Hepatocyte (in vitro differentiated cells): ENCODE results near the gene REN. TPM values are rescaled to one million over a fixed set of nuclear protein-coding genes. Genes with fewer than 3 reads are reported as not detected.
A peak's percentile ranks its signal among the peaks of the same experiment; 100 is the strongest.

Experiments
- DNase-seq: peaks from one replicate; pipeline ENCODE4 v3.0.0-alpha.2; 2016; ENCODE audit warnings: low spot score
- H2AFZ ChIP-seq: fragments of 200-600 bp; sonication (generic); 2 replicates; pipeline ENCODE4 v1.6.0; 2016; ENCODE audit warnings: antibody characterized with exemption, mild to moderate bottlenecking
- H3K27ac ChIP-seq: fragments of 200-600 bp; sonication (generic); 2 replicates; pipeline ENCODE4 v1.5.1; 2016; ENCODE audit warnings: mild to moderate bottlenecking
- H3K27me3 ChIP-seq: fragments of 200-600 bp; sonication (generic); 2 replicates; pipeline ENCODE4 v1.6.1; 2016
- H3K36me3 ChIP-seq: fragments of 200-600 bp; sonication (generic); replicated peaks from 2 replicates; pipeline ENCODE4 v1.5.1; 2016; ENCODE audit warnings: low read depth; ENCODE audit not compliant: insufficient read depth
- H3K4me1 ChIP-seq: fragments of 200-600 bp; sonication (generic); 2 replicates; pipeline ENCODE4 v1.5.1; 2016; ENCODE audit warnings: mild to moderate bottlenecking, moderate library complexity; ENCODE audit not compliant: insufficient read depth
- H3K4me2 ChIP-seq: fragments of 200-600 bp; sonication (generic); 2 replicates; pipeline ENCODE4 v1.6.0; 2016
- H3K4me3 ChIP-seq: fragments of 200-600 bp; sonication (generic); 2 replicates; pipeline ENCODE4 v1.5.1; 2016; ENCODE audit warnings: mild to moderate bottlenecking
- H3K79me2 ChIP-seq: fragments of 200-600 bp; sonication (generic); 2 replicates; pipeline ENCODE4 v1.6.0; 2017; ENCODE audit warnings: mild to moderate bottlenecking
- H3K9me2 ChIP-seq: fragments of 200-600 bp; sonication (generic); replicated peaks from 2 replicates; pipeline ENCODE4 v1.6.0; 2017; ENCODE audit warnings: mild to moderate bottlenecking; ENCODE audit not compliant: insufficient read depth
- H3K9me3 ChIP-seq: fragments of 200-600 bp; sonication (generic); 2 replicates; pipeline ENCODE4 v1.5.1; 2016; ENCODE audit warnings: low read depth, mild to moderate bottlenecking
- H4K20me1 ChIP-seq: fragments of 200-600 bp; sonication (generic); 2 replicates; pipeline ENCODE4 v1.6.0; 2016; ENCODE audit warnings: mild to moderate bottlenecking; ENCODE audit not compliant: insufficient read depth, poor library complexity, severe bottlenecking
- EZH2 ChIP-seq: fragments of 200-600 bp; sonication (generic); IDR thresholded peaks from 2 replicates; pipeline ENCODE4 v1.6.1; 2016; ENCODE audit warnings: antibody characterized with exemption, mild to moderate bottlenecking, borderline replicate concordance
- EZH2phosphoT487 ChIP-seq: fragments of 200-600 bp; sonication (generic); IDR thresholded peaks from one replicate; pipeline ENCODE4 v1.6.1; 2018; ENCODE audit warnings: antibody characterized with exemption, mild to moderate bottlenecking, low read depth, moderate library complexity; ENCODE audit not compliant: unreplicated experiment, severe bottlenecking
- WGBS: methylation state at CpG from one replicate; pipeline ENCODE4 v1.1.6; 2016; ENCODE audit warnings: low lambda C conversion rate; ENCODE audit errors: missing lambda C conversion rate; 5-methylcytosine and 5-hydroxymethylcytosine counted together
- polyA plus RNA-seq: library from polyadenylated mRNA; unstranded; fragments of >200 nt; fragmentation: Nextera tagmentation; extraction: Ambion mirVana; gene quantifications from 2 replicates; pipeline ENCODE4 v1.2.1, GENCODE V29; 2016
- total RNA-seq: library from RNA; depleted of rRNA; stranded (reverse); fragments of >200 nt; gene quantifications from 2 replicates; pipeline ENCODE4 v1.2.3, GENCODE V29; 2014
- TF ChIP-seq, protein P1 (sequence below): fragments of 200-600 bp; sonication (generic); IDR thresholded peaks from 2 replicates; pipeline ENCODE4 v1.5.1; 2016; ENCODE audit warnings: antibody characterized with exemption, mild to moderate bottlenecking; ENCODE audit not compliant: poor library complexity

Gene REN
- total RNA-seq: 15.4 and 16.2 TPM in 2 replicates
- polyA plus RNA-seq: 18.4 and 39.7 TPM in 2 replicates

GRCh38 chr1:204166219-204166618 is at the start of gene REN:
Gene REN, minus strand, starts transcription at chr1:204166337. Its CDS starts 44 bp downstream, at chr1:204166293.
- H3K36me3 ChIP-seq: no peaks in the 10 kb centered on the region
- DNase-seq: no peak
- H4K20me1 ChIP-seq: no peaks in the 10 kb centered on the region
- 78% methylated on average over 5 of the region's 5 CpGs for WGBS
- no peaks in the 10 kb centered on the region for H3K4me1 ChIP-seq
- no peaks in the 10 kb centered on the region for H3K9me2 ChIP-seq
- H3K27me3 ChIP-seq: no peaks in the 10 kb centered on the region
- H3K9me3 ChIP-seq: no peaks in the 10 kb centered on the region
- H3K27ac ChIP-seq: no peak within 1 kb of the TSS
- no peak within 1 kb of the TSS for H2AFZ ChIP-seq
- TF ChIP-seq, protein P1, sequence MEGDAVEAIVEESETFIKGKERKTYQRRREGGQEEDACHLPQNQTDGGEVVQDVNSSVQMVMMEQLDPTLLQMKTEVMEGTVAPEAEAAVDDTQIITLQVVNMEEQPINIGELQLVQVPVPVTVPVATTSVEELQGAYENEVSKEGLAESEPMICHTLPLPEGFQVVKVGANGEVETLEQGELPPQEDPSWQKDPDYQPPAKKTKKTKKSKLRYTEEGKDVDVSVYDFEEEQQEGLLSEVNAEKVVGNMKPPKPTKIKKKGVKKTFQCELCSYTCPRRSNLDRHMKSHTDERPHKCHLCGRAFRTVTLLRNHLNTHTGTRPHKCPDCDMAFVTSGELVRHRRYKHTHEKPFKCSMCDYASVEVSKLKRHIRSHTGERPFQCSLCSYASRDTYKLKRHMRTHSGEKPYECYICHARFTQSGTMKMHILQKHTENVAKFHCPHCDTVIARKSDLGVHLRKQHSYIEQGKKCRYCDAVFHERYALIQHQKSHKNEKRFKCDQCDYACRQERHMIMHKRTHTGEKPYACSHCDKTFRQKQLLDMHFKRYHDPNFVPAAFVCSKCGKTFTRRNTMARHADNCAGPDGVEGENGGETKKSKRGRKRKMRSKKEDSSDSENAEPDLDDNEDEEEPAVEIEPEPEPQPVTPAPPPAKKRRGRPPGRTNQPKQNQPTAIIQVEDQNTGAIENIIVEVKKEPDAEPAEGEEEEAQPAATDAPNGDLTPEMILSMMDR: no peak
- no peak for TF ChIP-seq EZH2
- TF ChIP-seq EZH2phosphoT487: no peak
- H3K4me3 ChIP-seq: no peak within 1 kb of the TSS
- H3K4me2 ChIP-seq: no peak within 1 kb of the TSS
- no peaks in the 10 kb centered on the region for H3K79me2 ChIP-seq

GRCh38 chr1:204213668-204214662 is 47.8 kb upstream of the REN start, which contains the start of gene GOLT1A:
Gene GOLT1A, minus strand, starts transcription at chr1:204213988. Its CDS starts 82 bp downstream, at chr1:204213906.
- TF ChIP-seq, protein P1: peak; percentile 77
- TF ChIP-seq EZH2: no peak
- no peaks in the 10 kb centered on the region for H3K27me3 ChIP-seq
- H4K20me1 ChIP-seq: no peaks in the 10 kb centered on the region
- H3K79me2 ChIP-seq: peaks cover 21% of the 10 kb centered on the region
- peak within 1 kb of the TSS; percentile 32 for H3K4me3 ChIP-seq
- peak within 1 kb of the TSS; percentile 32 for H2AFZ ChIP-seq
- peak within 1 kb of the TSS; percentile 78 for H3K4me2 ChIP-seq
- DNase-seq: peak; percentile 92
- H3K36me3 ChIP-seq: no peaks in the 10 kb centered on the region
- H3K27ac ChIP-seq: peak within 1 kb of the TSS; percentile 86
- H3K9me3 ChIP-seq: no peaks in the 10 kb centered on the region
- 14% methylated on average over 32 of the region's 41 CpGs for WGBS
- no peaks in the 10 kb centered on the region for H3K9me2 ChIP-seq
- H3K4me1 ChIP-seq: no peaks in the 10 kb centered on the region

GRCh38 chr1:204212715-204213114 is 46.6 kb upstream of the REN start:
- H3K4me3 ChIP-seq: no peak overlapping the region
- H3K36me3 ChIP-seq: no peaks in the 10 kb centered on the region
- peak overlapping the region; percentile 9 for H3K27ac ChIP-seq
- no peaks in the 10 kb centered on the region for H3K27me3 ChIP-seq
- H3K4me1 ChIP-seq: no peaks in the 10 kb centered on the region
- no peak for TF ChIP-seq EZH2
- TF ChIP-seq, protein P1: no peak
- no peak for TF ChIP-seq EZH2phosphoT487
- peaks cover 21% of the 10 kb centered on the region for H3K79me2 ChIP-seq
- H3K4me2 ChIP-seq: peak overlapping the region; percentile 78
- no peak overlapping the region for H2AFZ ChIP-seq
- no peaks in the 10 kb centered on the region for H3K9me3 ChIP-seq
- H3K9me2 ChIP-seq: no peaks in the 10 kb centered on the region
- no peaks in the 10 kb centered on the region for H4K20me1 ChIP-seq
- DNase-seq: no peak
- WGBS: 97% methylated on average over 3 of the region's 3 CpGs
